Sigmoid colon (tissue), 7 donors: Measurements from ENCODE around the gene KIF21A. TPM values are rescaled to one million over a fixed set of nuclear protein-coding genes. Genes with fewer than 3 reads are reported as not detected.

Experiments used
- DNase-seq: peaks from one replicate; pipeline ENCODE4 v3.0.0-alpha.2; 2019
- H3K27ac ChIP-seq, 4 donors: fragments of 200-600 bp; sonication (generic); one replicate each; pipeline ENCODE4 v1.5.1; 2016 to 2019; ENCODE audit warnings: mild to moderate bottlenecking in 1 of 4
- H3K27me3 ChIP-seq, 3 donors: fragments of 200-600 bp; sonication (generic); one replicate each; pipeline ENCODE4 v1.5.1; 2019; ENCODE audit warnings: mild to moderate bottlenecking in 1 of 3
- H3K36me3 ChIP-seq, 4 donors: fragments of 200-600 bp; sonication (generic); one replicate each; pipeline ENCODE4 v1.5.1; 2016 to 2019
- H3K4me1 ChIP-seq, 4 donors: fragments of 200-600 bp; sonication (generic); one replicate each; pipeline ENCODE4 v1.5.1; 2017 to 2019
- H3K4me3 ChIP-seq, 4 donors: fragments of 200-600 bp; sonication (generic); one replicate each; pipeline ENCODE4 v1.5.1; 2017 to 2019; ENCODE audit warnings: mild to moderate bottlenecking in 2 of 4, moderate library complexity in 1 of 4
- H3K9me3 ChIP-seq, 4 donors: fragments of 200-600 bp in 3 of 4; sonication (generic) in 3 of 4; one replicate each; pipeline versions ENCODE4 v1.5.1 to v1.6.1; 2013 to 2019
- EP300 ChIP-seq, 4 donors: sonication (generic); formaldehyde crosslinking; IDR thresholded peaks; one replicate each; pipeline ENCODE4 v1.6.1; 2017; ENCODE audit warnings: antibody characterized with exemption in 4 of 4
- POLR2A ChIP-seq, 2 donors: fragments of 450-650 bp; IDR thresholded peaks; one replicate each; pipeline ENCODE4 v1.6.1; 2016; ENCODE audit warnings: antibody characterized with exemption in 2 of 2, mild to moderate bottlenecking in 2 of 2, moderate library complexity in 2 of 2
- POLR2AphosphoS5 ChIP-seq, 4 donors: sonication (generic); formaldehyde crosslinking; IDR thresholded peaks; one replicate each; pipeline ENCODE4 v1.6.1; 2017; ENCODE audit warnings: antibody characterized with exemption in 4 of 4
- WGBS, 2 donors: extraction: QIAGEN DNeasy Blood & Tissue Kit; methylation state at CpG; one replicate each; pipeline ENCODE4 v1.1.7; 2013; 5-methylcytosine and 5-hydroxymethylcytosine counted together
- intact Hi-C: fragments of 100-400 bp; cut with DNase I; formaldehyde crosslinking; loops from one replicate; pipeline ENCODE4 v1.15.1; 2023
- polyA plus RNA-seq, 3 donors: library from polyadenylated mRNA; stranded (reverse); fragments of 200-250 nt; gene quantifications; one replicate each; pipeline ENCODE4 v1.2.3, GENCODE V29; 2013
- total RNA-seq, 4 donors: library from RNA; depleted of rRNA; stranded (reverse); fragments of >200 nt; gene quantifications; one replicate each; pipeline ENCODE4 v1.1.0, GENCODE V29; 2016
- TF ChIP-seq, protein P1 (sequence below), 4 experiments: fragments of 450-650 bp in 3 of 4; fragments of 200-600 bp in 1 of 4; IDR thresholded peaks; one replicate each; pipeline ENCODE4 v1.5.1; 2016 to 2019; ENCODE audit warnings: antibody characterized with exemption in 4 of 4, mild to moderate bottlenecking in 3 of 4, moderate library complexity in 2 of 4
- donor health status: healthy with polysubstance abuse.
- donor health status: Bipolar disorder and iron deficiency.
- donor health status: healthy.

Gene KIF21A
- total and polyA plus RNA-seq, 7 donors: 9.3 to 23.9 (median 16.9) TPM

DNA sequence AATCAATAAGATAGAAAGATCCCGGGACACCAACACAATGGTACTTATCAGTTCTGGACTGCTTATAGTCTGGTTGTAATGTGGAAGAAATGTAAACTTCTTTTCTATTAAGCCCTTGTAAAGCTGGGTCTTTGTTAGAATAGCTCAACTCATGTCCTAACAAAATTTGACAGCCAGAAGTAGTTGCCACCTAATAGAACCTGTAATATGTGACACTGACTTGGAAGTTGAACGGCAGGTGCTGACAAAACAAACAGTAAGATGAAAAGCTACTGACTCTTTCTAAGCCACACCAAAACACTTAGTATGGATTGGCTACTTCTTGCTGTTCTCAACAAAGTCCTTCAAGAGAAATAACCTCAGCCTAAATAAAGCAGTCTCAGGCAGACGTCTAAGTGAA is 56.6 kb downstream of the KIF21A start:
- Histone ChIP-seq H3K4me1 (no peaks in the 10 kb centered on the region), H3K4me3 (no peak overlapping the region), H3K9me3 (no peaks in the 10 kb centered on the region), H3K27me3 (no peaks in the 10 kb centered on the region), H3K27ac (no peak overlapping the region), H3K36me3 (no peaks in the 10 kb centered on the region)
- DNase-seq: no peak
- intact Hi-C loops: no loop called here
- no peak for TF ChIP-seq EP300 (IDR thresholded peaks at IDR 0.05)
- TF ChIP-seq POLR2AphosphoS5 (IDR thresholded peaks at IDR 0.05): no peak
- TF ChIP-seq, protein P1, sequence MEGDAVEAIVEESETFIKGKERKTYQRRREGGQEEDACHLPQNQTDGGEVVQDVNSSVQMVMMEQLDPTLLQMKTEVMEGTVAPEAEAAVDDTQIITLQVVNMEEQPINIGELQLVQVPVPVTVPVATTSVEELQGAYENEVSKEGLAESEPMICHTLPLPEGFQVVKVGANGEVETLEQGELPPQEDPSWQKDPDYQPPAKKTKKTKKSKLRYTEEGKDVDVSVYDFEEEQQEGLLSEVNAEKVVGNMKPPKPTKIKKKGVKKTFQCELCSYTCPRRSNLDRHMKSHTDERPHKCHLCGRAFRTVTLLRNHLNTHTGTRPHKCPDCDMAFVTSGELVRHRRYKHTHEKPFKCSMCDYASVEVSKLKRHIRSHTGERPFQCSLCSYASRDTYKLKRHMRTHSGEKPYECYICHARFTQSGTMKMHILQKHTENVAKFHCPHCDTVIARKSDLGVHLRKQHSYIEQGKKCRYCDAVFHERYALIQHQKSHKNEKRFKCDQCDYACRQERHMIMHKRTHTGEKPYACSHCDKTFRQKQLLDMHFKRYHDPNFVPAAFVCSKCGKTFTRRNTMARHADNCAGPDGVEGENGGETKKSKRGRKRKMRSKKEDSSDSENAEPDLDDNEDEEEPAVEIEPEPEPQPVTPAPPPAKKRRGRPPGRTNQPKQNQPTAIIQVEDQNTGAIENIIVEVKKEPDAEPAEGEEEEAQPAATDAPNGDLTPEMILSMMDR (IDR thresholded peaks at IDR 0.05): no peak
- TF ChIP-seq POLR2A (IDR thresholded peaks at IDR 0.05): no peak
- 55 to 73% methylated on average over 3 of the region's 3 CpGs for WGBS, 2 donors

DNA sequence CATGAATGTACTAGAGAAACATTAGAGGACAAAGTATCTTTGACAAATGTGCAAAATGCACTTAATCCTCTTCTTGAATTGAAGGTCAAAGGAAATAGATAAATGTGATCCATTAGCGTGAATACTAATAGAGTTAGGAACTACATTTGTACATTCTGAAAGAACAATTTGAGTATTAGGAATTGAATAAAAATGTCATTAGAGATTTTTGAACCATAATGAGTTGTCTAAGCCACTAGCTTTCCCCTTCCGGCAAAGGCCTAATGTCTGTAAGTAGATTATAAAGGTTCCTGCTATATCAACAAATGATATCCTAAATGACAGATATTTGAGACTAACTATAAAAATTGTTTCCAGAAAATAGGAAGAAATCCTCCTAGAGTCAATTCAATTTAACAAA is 59.8 kb downstream of the KIF21A start:
- Histone ChIP-seq H3K4me3 (no peak overlapping the region), H3K4me1 (no peaks in the 10 kb centered on the region), H3K27me3 (no peaks in the 10 kb centered on the region), H3K27ac (no peak overlapping the region), H3K36me3 (no peaks in the 10 kb centered on the region), H3K9me3 (no peaks in the 10 kb centered on the region)
- intact Hi-C loops: no loop called here
- TF ChIP-seq, protein P1 (IDR thresholded peaks at IDR 0.05): no peak
- TF ChIP-seq EP300 (IDR thresholded peaks at IDR 0.05) (no peak), POLR2A (IDR thresholded peaks at IDR 0.05) (no peak), POLR2AphosphoS5 (IDR thresholded peaks at IDR 0.05) (no peak)
- 94 to 95% methylated on average over 2 of the region's 2 CpGs for WGBS, 2 donors
- DNase-seq: no peak

DNA sequence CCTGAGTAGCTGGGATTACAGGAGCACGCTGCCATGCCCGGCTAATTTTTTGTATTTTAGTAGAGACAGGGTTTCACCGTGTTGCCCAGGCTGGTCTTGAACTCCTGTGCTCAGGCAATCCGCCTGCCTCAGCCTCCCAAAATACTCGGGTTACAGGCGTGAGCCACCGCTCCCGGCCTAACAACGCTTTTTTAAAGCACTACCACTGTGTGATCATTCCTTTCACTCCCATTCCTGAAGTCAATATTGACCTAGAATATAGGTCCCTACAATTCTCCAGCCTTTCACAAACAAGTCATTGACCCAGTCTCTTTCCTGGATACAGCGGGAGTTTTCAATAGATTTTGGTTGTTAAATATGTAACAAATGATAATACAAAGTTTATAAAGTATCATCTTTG is 62.8 kb downstream of the KIF21A start:
- 88 to 93% methylated on average over 10 of the region's 10 CpGs for WGBS, 2 donors
- Histone ChIP-seq H3K36me3 (no peaks in the 10 kb centered on the region), H3K4me3 (no peak overlapping the region), H3K9me3 (no peaks in the 10 kb centered on the region), H3K27me3 (no peaks in the 10 kb centered on the region), H3K4me1 (no peaks in the 10 kb centered on the region), H3K27ac (no peak overlapping the region)
- no peak for DNase-seq
- intact Hi-C loops: no loop called here
- TF ChIP-seq POLR2A (IDR thresholded peaks at IDR 0.05) (no peak), EP300 (IDR thresholded peaks at IDR 0.05) (no peak), POLR2AphosphoS5 (IDR thresholded peaks at IDR 0.05) (no peak)
- TF ChIP-seq, protein P1 (IDR thresholded peaks at IDR 0.05): no peak

DNA sequence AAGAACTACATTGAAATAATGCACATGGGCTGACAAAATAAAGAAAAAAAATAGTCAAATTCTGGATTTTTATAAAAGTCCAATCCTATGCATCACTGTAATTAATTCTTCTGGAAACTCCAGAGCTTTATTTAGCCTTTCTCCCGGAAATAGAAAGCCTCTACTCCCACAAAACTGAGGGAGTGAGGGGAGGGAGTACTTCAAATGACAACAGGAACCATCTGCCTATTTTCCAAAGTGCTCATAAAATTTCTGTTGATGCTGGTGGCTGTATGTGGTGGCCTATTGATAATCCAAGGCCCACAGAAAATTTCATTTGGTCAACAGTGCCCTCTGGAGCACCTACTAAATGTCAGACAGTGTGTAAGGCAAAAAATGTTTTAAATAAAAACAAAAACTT is 64.6 kb downstream of the KIF21A start:
- H3K9me3 ChIP-seq: no peaks in the 10 kb centered on the region
- no peaks in the 10 kb centered on the region for H3K27me3 ChIP-seq
- H3K4me3 ChIP-seq: no peak overlapping the region
- DNase-seq: no peak
- H3K36me3 ChIP-seq: no peaks in the 10 kb centered on the region
- H3K27ac ChIP-seq: no peak overlapping the region
- 41 to 82% methylated on average over 1 of the region's 1 CpG for WGBS, 2 donors
- TF ChIP-seq POLR2AphosphoS5 (IDR thresholded peaks at IDR 0.05) (no peak), EP300 (IDR thresholded peaks at IDR 0.05) (no peak), POLR2A (IDR thresholded peaks at IDR 0.05) (no peak)
- TF ChIP-seq, protein P1 (IDR thresholded peaks at IDR 0.05): no peak
- intact Hi-C loops: no loop called here
- H3K4me1 ChIP-seq: no peaks in the 10 kb centered on the region

DNA sequence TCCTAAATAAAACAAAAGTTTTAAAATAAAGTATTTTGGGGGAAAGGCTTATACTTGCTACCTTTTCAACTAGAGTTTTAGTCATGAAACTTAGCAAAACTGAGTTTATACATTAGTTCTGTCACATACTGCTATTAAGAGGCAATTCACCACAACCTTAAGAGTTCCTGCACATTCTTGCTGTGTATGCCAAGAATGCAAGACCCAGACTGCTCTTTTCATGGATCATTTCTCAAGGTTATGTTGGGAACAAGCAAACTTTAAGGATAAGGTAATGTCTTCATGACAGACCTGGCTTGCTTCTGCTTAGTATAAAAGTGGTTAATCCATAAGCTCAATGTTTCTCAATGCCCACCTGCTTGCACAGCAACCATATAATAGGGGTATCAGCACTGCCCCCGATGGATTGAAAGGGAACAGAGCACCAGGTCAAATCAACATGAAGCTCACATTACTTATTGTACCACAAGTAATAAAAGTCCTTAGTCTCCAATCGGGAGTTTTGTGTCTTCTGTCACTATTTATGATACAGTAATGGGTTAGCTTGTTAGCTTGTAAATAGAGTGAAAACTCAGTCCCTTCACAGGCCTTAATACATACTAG is 67.6 kb downstream of the KIF21A start:
- no peak overlapping the region for H3K27ac ChIP-seq
- no peak overlapping the region for H3K4me3 ChIP-seq
- TF ChIP-seq, protein P1 (IDR thresholded peaks at IDR 0.05): no peak
- TF ChIP-seq EP300 (IDR thresholded peaks at IDR 0.05) (no peak), POLR2AphosphoS5 (IDR thresholded peaks at IDR 0.05) (no peak), POLR2A (IDR thresholded peaks at IDR 0.05) (no peak)
- H3K9me3 ChIP-seq: no peaks in the 10 kb centered on the region
- H3K27me3 ChIP-seq: no peaks in the 10 kb centered on the region
- intact Hi-C loops: no loop called here
- no peak for DNase-seq
- whole genome bisulfite sequencing, 2 donors: 74 to 76% methylated on average over 2 of the region's 2 CpGs
- no peaks in the 10 kb centered on the region for H3K4me1 ChIP-seq
- no peaks in the 10 kb centered on the region for H3K36me3 ChIP-seq
